ENCODE measurements around the gene F2RL3. TPM values are rescaled to one million over a fixed set of nuclear protein-coding genes. Genes with fewer than 3 reads are reported as not detected.
A peak's percentile ranks its signal among the peaks of the same experiment; 100 is the strongest.

F2RL3 gene
- total and polyA plus RNA-seq, 7 donors: 0.69 to 3.9 (median 1.9) TPM

GRCh38 chr19:16883522-16883921, 5.3 kb upstream of the F2RL3 start:
- no peak overlapping the region for H3K27ac ChIP-seq
- no peak for DNase-seq
- intact Hi-C loops (cut with DNase I): no loop called here
- H3K27me3 ChIP-seq: peaks cover 0 to 20% (median 6%) of the 10 kb centered on the region in 3 donors
- H3K4me3 ChIP-seq: no peak overlapping the region
- peaks cover 0 to 15% (median 5%) of the 10 kb centered on the region in 4 donors for H3K9me3 ChIP-seq
- 68 to 75% methylated on average over 3 of the region's 3 CpGs for WGBS, 2 donors
- H3K36me3 ChIP-seq: peaks cover 5 to 21% (median 14%) of the 10 kb centered on the region in 4 donors
- no peak for TF ChIP-seq EP300 (IDR thresholded peaks at IDR 0.05)
- no peak for TF ChIP-seq CTCF (IDR thresholded peaks at IDR 0.05)
- no peak for TF ChIP-seq POLR2AphosphoS5 (IDR thresholded peaks at IDR 0.05)
- TF ChIP-seq POLR2A (IDR thresholded peaks at IDR 0.05): no peak
- H3K4me1 ChIP-seq: peaks cover 0 to under 1% (median under 1%) of the 10 kb centered on the region in 4 donors

- peaks cover 0 to 33% (median 6%) of the 10 kb centered on the region in 3 donors for H3K27me3 ChIP-seq
- no peak overlapping the region for H3K27ac ChIP-seq
- peaks cover 0 to 15% (median 5%) of the 10 kb centered on the region in 4 donors for H3K9me3 ChIP-seq
- peaks cover 0 to 4% (median 0%) of the 10 kb centered on the region in 4 donors for H3K36me3 ChIP-seq
- no peak for DNase-seq
- H3K4me1 ChIP-seq: peaks cover 0 to 8% (median 4%) of the 10 kb centered on the region in 4 donors
- intact Hi-C loops (cut with DNase I): no loop called here
- TF ChIP-seq CTCF (IDR thresholded peaks at IDR 0.05): no peak
- no peak for TF ChIP-seq EP300 (IDR thresholded peaks at IDR 0.05)
- TF ChIP-seq POLR2A (IDR thresholded peaks at IDR 0.05): no peak
- TF ChIP-seq POLR2AphosphoS5 (IDR thresholded peaks at IDR 0.05): no peak
- whole genome bisulfite sequencing, 2 donors: 63 to 69% methylated on average over 5 of the region's 5 CpGs
- no peak overlapping the region for H3K4me3 ChIP-seq
Observed at GRCh38 chr19:16885166-16885565, 3.6 kb upstream of the F2RL3 start.

- peaks cover 0 to 33% (median 6%) of the 10 kb centered on the region in 3 donors for H3K27me3 ChIP-seq
- H3K4me3 ChIP-seq: no peak overlapping the region
- H3K27ac ChIP-seq: peak overlapping the region in 1 of 4 donors; percentile 62
- DNase-seq: peak; percentile 81
- no peaks in the 10 kb centered on the region for H3K36me3 ChIP-seq
- TF ChIP-seq POLR2AphosphoS5 (IDR thresholded peaks at IDR 0.05) (peak; percentile 14 to 71 (median 35)), POLR2A (IDR thresholded peaks at IDR 0.05) (no peak), CTCF (IDR thresholded peaks at IDR 0.05) (no peak), EP300 (IDR thresholded peaks at IDR 0.05) (peak in 3 of 4 donors; percentile 29 to 61 (median 47))
- H3K9me3 ChIP-seq: peaks cover 0 to 13% (median 5%) of the 10 kb centered on the region in 4 donors
- intact Hi-C loops (cut with DNase I): no loop called here
- 44 to 76% methylated on average over 20 of the region's 20 CpGs for WGBS, 2 donors
- H3K4me1 ChIP-seq: peaks cover 0 to 8% (median 4%) of the 10 kb centered on the region in 4 donors
Observed at GRCh38 chr19:16886305-16886880, 2.4 kb upstream of the F2RL3 start.

- DNase-seq: no peak
- H3K9me3 ChIP-seq: peaks cover 0 to 5% (median under 1%) of the 10 kb centered on the region in 4 donors
- H3K36me3 ChIP-seq: no peaks in the 10 kb centered on the region
- H3K27me3 ChIP-seq: peaks cover 0 to 33% (median 6%) of the 10 kb centered on the region in 3 donors
- peak overlapping the region in 3 of 4 donors; percentile 12 to 57 (median 26) for H3K27ac ChIP-seq
- peaks cover 0 to 8% (median 4%) of the 10 kb centered on the region in 4 donors for H3K4me1 ChIP-seq
- intact Hi-C loops (cut with DNase I): no loop called here
- H3K4me3 ChIP-seq: no peak overlapping the region
- 65 to 67% methylated on average over 17 of the region's 17 CpGs for WGBS, 2 donors
- no peak for TF ChIP-seq EP300 (IDR thresholded peaks at IDR 0.05)
- TF ChIP-seq POLR2AphosphoS5 (IDR thresholded peaks at IDR 0.05): no peak
- TF ChIP-seq POLR2A (IDR thresholded peaks at IDR 0.05): no peak
- no peak for TF ChIP-seq CTCF (IDR thresholded peaks at IDR 0.05)
Observed at GRCh38 chr19:16887353-16888265, 1.2 kb upstream of the F2RL3 start.

Measured in sigmoid colon (tissue), 7 donors.